ENCODE data around the gene GAPDHS. TPM values are rescaled to one million over a fixed set of nuclear protein-coding genes. Genes with fewer than 3 reads are reported as not detected.

The GAPDHS gene
- total and polyA plus RNA-seq, 3 donors from 2014 or later: 123 to 363 (median 338) TPM

- no peaks in the 10 kb centered on the region for H3K9me3 ChIP-seq
- WGBS, 2 donors: 74 to 87% methylated on average over 15 to 16 of the region's 16 CpGs
- H3K36me3 ChIP-seq (ENCODE audit: low read depth, missing control alignments): no peaks in the 10 kb centered on the region
- H3K4me3 ChIP-seq: peak overlapping the region in 1 of 2 donors; percentile 52
- intact Hi-C loops (cut with DNase I; ENCODE audit: low total_unique reads): no loop called here
- H3K27me3 ChIP-seq: no peaks in the 10 kb centered on the region
- no peak overlapping the region for H3K27ac ChIP-seq
- no peaks in the 10 kb centered on the region for H3K4me1 ChIP-seq
- TF ChIP-seq POLR2A (IDR thresholded peaks at IDR 0.05) (no peak), CTCF (IDR thresholded peaks at IDR 0.05) (no peak)
- no peak for DNase-seq
Observed at GRCh38 chr19:35556846-35557538, 23.7 kb downstream of the GAPDHS start.

GRCh38 chr19:35557539-35558399 lies 24.5 kb downstream of the GAPDHS start:
- H3K4me1 ChIP-seq: no peaks in the 10 kb centered on the region
- H3K27me3 ChIP-seq: no peaks in the 10 kb centered on the region
- peak; percentile 82 for DNase-seq
- WGBS, 2 donors: 1 to 4% methylated on average over 28 to 49 of the region's 60 CpGs
- no peaks in the 10 kb centered on the region for H3K36me3 ChIP-seq (ENCODE audit: low read depth, missing control alignments)
- H3K9me3 ChIP-seq: no peaks in the 10 kb centered on the region
- TF ChIP-seq POLR2A (IDR thresholded peaks at IDR 0.05) (no peak), CTCF (IDR thresholded peaks at IDR 0.05) (no peak)
- intact Hi-C loops (cut with DNase I; ENCODE audit: low total_unique reads): no loop called here
- H3K4me3 ChIP-seq: peak overlapping the region; percentile 36 to 52
- no peak overlapping the region for H3K27ac ChIP-seq

- no peaks in the 10 kb centered on the region for H3K27me3 ChIP-seq
- peak overlapping the region; percentile 36 to 52 for H3K4me3 ChIP-seq
- H3K4me1 ChIP-seq: no peaks in the 10 kb centered on the region
- no peaks in the 10 kb centered on the region for H3K9me3 ChIP-seq
- intact Hi-C loops (cut with DNase I; ENCODE audit: low total_unique reads): no loop called here
- H3K36me3 ChIP-seq (ENCODE audit: low read depth, missing control alignments): no peaks in the 10 kb centered on the region
- H3K27ac ChIP-seq: no peak overlapping the region
- TF ChIP-seq POLR2A (IDR thresholded peaks at IDR 0.05): no peak
- no peak for TF ChIP-seq CTCF (IDR thresholded peaks at IDR 0.05)
- no peak for DNase-seq
- WGBS, 2 donors: 27 to 47% methylated on average over 12 to 53 of the region's 53 CpGs
Observed at GRCh38 chr19:35558400-35559280, 25.4 kb downstream of the GAPDHS start.

- H3K27ac ChIP-seq: no peak overlapping the region
- no peak overlapping the region for H3K4me3 ChIP-seq
- TF ChIP-seq POLR2A (IDR thresholded peaks at IDR 0.05) (no peak), CTCF (IDR thresholded peaks at IDR 0.05) (no peak)
- H3K4me1 ChIP-seq: no peaks in the 10 kb centered on the region
- WGBS, 2 donors: 49 to 58% methylated on average over 11 of the region's 11 CpGs
- intact Hi-C loops (cut with DNase I; ENCODE audit: low total_unique reads): no loop called here
- H3K27me3 ChIP-seq: no peaks in the 10 kb centered on the region
- no peaks in the 10 kb centered on the region for H3K9me3 ChIP-seq
- DNase-seq: no peak
- H3K36me3 ChIP-seq (ENCODE audit: low read depth, missing control alignments): no peaks in the 10 kb centered on the region
Observed at GRCh38 chr19:35559281-35559659, 26.0 kb downstream of the GAPDHS start.

All from testis (tissue), 3 donors.